HepG2 (cell line): ENCODE data around the gene SIK1. TPM values are rescaled to one million over a fixed set of nuclear protein-coding genes. Genes with fewer than 3 reads are reported as not detected.

Experiments
- BCL6 ChIP-seq: IDR thresholded peaks from 2 replicates; pipeline ENCODE4 v1.6.1; 2016; ENCODE audit warnings: missing genetic modification reagents, missing compliant biosample characterization
- E2F5 ChIP-seq: sonication (generic); formaldehyde crosslinking; conservative IDR thresholded peaks from 2 replicates; pipeline ENCODE4 v1.4.0; 2020; ENCODE audit warnings: missing genetic modification reagents
- EP300 ChIP-seq, 3 experiments: sonication (generic) in 1 of 3; formaldehyde crosslinking in 1 of 3; IDR thresholded peaks; 2 replicates each; pipeline versions ENCODE4 v1.5.1 to v1.6.1; 2011 to 2020; ENCODE audit warnings: low read depth in 2 of 3, low read length in 2 of 3, borderline replicate concordance in 1 of 3, improper control_type of control experiment in 1 of 3, mild to moderate bottlenecking in 1 of 3, missing genetic modification reagents in 1 of 3, moderate library complexity in 1 of 3
- ETV5 ChIP-seq: IDR thresholded peaks from 2 replicates; pipeline ENCODE4 v1.6.1; 2018; ENCODE audit warnings: missing biosample characterization, missing genetic modification reagents, inconsistent platforms, borderline replicate concordance
- ETV6 ChIP-seq: sonication (generic); formaldehyde crosslinking; conservative IDR thresholded peaks from 2 replicates; pipeline ENCODE4 v1.4.0; 2020; ENCODE audit warnings: missing genetic modification reagents
- FOXC1 ChIP-seq: sonication (generic); formaldehyde crosslinking; IDR thresholded peaks from 2 replicates; pipeline ENCODE4 v1.8.0; 2022; ENCODE audit warnings: mild to moderate bottlenecking, missing genetic modification reagents, borderline replicate concordance
- IRF9 ChIP-seq: sonication (generic); formaldehyde crosslinking; IDR thresholded peaks from 2 replicates; pipeline ENCODE4 v1.8.0; 2022; ENCODE audit warnings: missing genetic modification reagents, mild to moderate bottlenecking, borderline replicate concordance
- ISX ChIP-seq: sonication (generic); formaldehyde crosslinking; conservative IDR thresholded peaks from 2 replicates; pipeline ENCODE4 v1.5.0; 2020; ENCODE audit warnings: missing genetic modification reagents
- KAT7 ChIP-seq: IDR thresholded peaks from 2 replicates; pipeline ENCODE4 v1.6.1; 2018; ENCODE audit warnings: borderline replicate concordance, missing compliant biosample characterization
- MZF1 ChIP-seq: sonication (generic); formaldehyde crosslinking; IDR thresholded peaks from 2 replicates; pipeline ENCODE4 v1.8.1; 2023; ENCODE audit warnings: mild to moderate bottlenecking, missing genetic modification reagents, borderline replicate concordance
- NBN ChIP-seq: fragments of 450-650 bp; conservative IDR thresholded peaks from 2 replicates; pipeline ENCODE4 v1.6.1; 2017
- NCOR1 ChIP-seq: fragments of 200-600 bp; sonication (generic); IDR thresholded peaks from 2 replicates; pipeline ENCODE4 v1.7.0; 2017; ENCODE audit warnings: antibody characterized with exemption, low read length, borderline replicate concordance
- PHF5A ChIP-seq: IDR thresholded peaks from one replicate; pipeline ENCODE4 v1.6.1; 2018; ENCODE audit warnings: low read depth, missing genetic modification reagents; ENCODE audit not compliant: unreplicated experiment
- POLR2AphosphoS5 ChIP-seq: IDR thresholded peaks from 2 replicates; pipeline ENCODE4 v1.6.1; 2012; ENCODE audit warnings: low read depth, low read length
- SYNCRIP ChIP-seq: fragments of 200-400 bp; formaldehyde crosslinking; IDR thresholded peaks from 2 replicates; pipeline ENCODE4 v1.6.1; 2018; ENCODE audit warnings: mild to moderate bottlenecking, low read depth, low read length; ENCODE audit not compliant: insufficient read depth
- ZFP82 ChIP-seq: sonication (generic); formaldehyde crosslinking; IDR thresholded peaks from 2 replicates; pipeline ENCODE4 v1.5.1; 2020; ENCODE audit warnings: mild to moderate bottlenecking, missing genetic modification reagents, borderline replicate concordance
- ZMYM2 ChIP-seq: sonication (generic); formaldehyde crosslinking; IDR thresholded peaks from 2 replicates; pipeline ENCODE4 v1.8.0; 2022; ENCODE audit warnings: mild to moderate bottlenecking, missing genetic modification reagents
- ZNF142 ChIP-seq: sonication (generic); formaldehyde crosslinking; IDR thresholded peaks from 2 replicates; pipeline ENCODE4 v1.4.0; 2020; ENCODE audit warnings: missing genetic modification reagents
- ZNF513 ChIP-seq: sonication (generic); formaldehyde crosslinking; conservative IDR thresholded peaks from 2 replicates; pipeline ENCODE4 v1.5.0; 2020; ENCODE audit warnings: missing genetic modification reagents
- ZSCAN12 ChIP-seq: sonication (generic); formaldehyde crosslinking; IDR thresholded peaks from 2 replicates; pipeline ENCODE4 v1.9.0; 2021; ENCODE audit warnings: mild to moderate bottlenecking, missing genetic modification reagents
- polyA plus RNA-seq, 8 experiments: library from polyadenylated mRNA; depleted of rRNA in 3 of 8; stranded (reverse) in 7 of 8; unstranded in 1 of 8; fragments of >200 nt; fragmentation: Illumina TruSeq in 4 of 8; extraction: Trizol in 4 of 8; gene quantifications; 2 replicates each; pipeline versions ENCODE4 v1.2.1 to v1.2.3, GENCODE V29; 2011 to 2016; ENCODE audit warnings: low read depth in 4 of 8, missing spikeins in 1 of 8, mixed read lengths in 1 of 8; ENCODE audit not compliant: insufficient read depth in 1 of 8
- total RNA-seq, 5 experiments: library from RNA; depleted of rRNA; stranded (reverse); fragments of >200 nt; fragmentation: Illumina TruSeq; extraction: Trizol; gene quantifications; 2 replicates each; pipeline ENCODE4 v1.2.3, GENCODE V29; 2016; ENCODE audit warnings: low read depth in 1 of 5

SIK1 gene
- total and polyA plus RNA-seq, 2 of the 13 experiments (the other 11 are each of a cell fraction or from before 2014, with no cell fraction given) = 4.5 to 14.5 TPM

- TF ChIP-seq KAT7 (CRISPR knock-in tag) (no peak), IRF9 (CRISPR knock-in tag) (no peak), ZNF513 (CRISPR knock-in tag) (no peak), ETV6 (CRISPR knock-in tag) (no peak), BCL6 (CRISPR knock-in tag) (peak; percentile 17; the same call in 1 of the 2 replicates), E2F5 (CRISPR knock-in tag) (no peak), SYNCRIP (no peak), ZSCAN12 (CRISPR knock-in tag) (no peak), ZFP82 (CRISPR knock-in tag) (no peak), ISX (CRISPR knock-in tag) (no peak), FOXC1 (CRISPR knock-in tag) (no peak), NBN (no peak), ZMYM2 (CRISPR knock-in tag) (no peak), POLR2AphosphoS5 (no peak), ZNF142 (CRISPR knock-in tag) (no peak), ETV5 (CRISPR knock-in tag) (peak; percentile 38; the same call in 1 of the 2 replicates), MZF1 (CRISPR knock-in tag) (no peak), PHF5A (CRISPR knock-in tag) (no peak), EP300 (IDR thresholded peaks at IDR 0.05; ENCODE audit: low read depth in 2 of 2, low read length in 2 of 2) (no peak), EP300 (CRISPR knock-in tag; IDR thresholded peaks at IDR 0.05; ENCODE audit: borderline replicate concordance) (no peak), NCOR1 (0 out of 2 replicates have a peak, but pooled peaks have one; percentile 39)
Measured at GRCh38 chr21:43364851-43365424, 62.0 kb downstream of the SIK1 start (continued).
